Measurements from ENCODE around the gene RPS6KB2. TPM values are rescaled to one million over a fixed set of nuclear protein-coding genes. Genes with fewer than 3 reads are reported as not detected.

Gene RPS6KB2
- total and polyA plus RNA-seq, 9 of the 15 experiments (the other 6 are each of a cell fraction or from before 2014, with no cell fraction given) = 0.42 to 122 (median 82.6) TPM

DNA sequence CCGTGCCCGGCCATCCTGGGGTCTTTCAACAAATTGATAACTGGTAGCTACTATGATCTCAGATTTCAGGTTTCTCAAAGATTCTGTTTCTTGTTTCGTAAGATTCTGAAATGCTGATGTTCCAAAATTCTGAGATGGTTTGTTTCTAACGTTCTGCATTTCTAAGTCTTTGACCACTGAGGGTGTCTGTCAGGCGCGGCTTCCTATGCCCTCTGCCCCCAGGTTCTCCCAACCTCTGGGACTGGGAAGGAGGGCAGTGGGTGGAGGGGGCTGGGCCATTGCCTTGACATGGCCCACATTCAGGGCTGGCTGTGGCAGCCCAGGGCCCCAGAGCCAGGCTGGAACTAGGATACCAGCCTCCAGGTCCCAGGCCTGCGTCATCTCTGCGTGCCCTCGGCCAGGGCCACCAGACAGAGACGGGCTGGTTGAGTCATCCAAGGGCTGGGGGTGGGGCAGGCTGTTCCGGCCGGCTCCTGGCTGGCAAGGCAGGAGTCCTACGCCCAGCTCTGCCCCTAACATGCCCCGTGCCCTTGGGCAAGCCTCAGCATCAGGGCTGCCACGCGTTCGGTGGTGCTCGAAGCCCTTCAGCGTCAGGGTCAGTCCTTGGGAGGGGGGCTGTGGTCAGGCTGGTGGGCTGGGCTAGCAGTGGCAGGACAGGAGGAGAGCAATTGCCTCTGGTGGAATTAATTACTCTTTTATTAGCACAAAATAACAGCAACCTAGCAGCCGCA, 35.6 kb downstream of the RPS6KB2 start (continued):
- TF ChIP-seq, protein P1, sequence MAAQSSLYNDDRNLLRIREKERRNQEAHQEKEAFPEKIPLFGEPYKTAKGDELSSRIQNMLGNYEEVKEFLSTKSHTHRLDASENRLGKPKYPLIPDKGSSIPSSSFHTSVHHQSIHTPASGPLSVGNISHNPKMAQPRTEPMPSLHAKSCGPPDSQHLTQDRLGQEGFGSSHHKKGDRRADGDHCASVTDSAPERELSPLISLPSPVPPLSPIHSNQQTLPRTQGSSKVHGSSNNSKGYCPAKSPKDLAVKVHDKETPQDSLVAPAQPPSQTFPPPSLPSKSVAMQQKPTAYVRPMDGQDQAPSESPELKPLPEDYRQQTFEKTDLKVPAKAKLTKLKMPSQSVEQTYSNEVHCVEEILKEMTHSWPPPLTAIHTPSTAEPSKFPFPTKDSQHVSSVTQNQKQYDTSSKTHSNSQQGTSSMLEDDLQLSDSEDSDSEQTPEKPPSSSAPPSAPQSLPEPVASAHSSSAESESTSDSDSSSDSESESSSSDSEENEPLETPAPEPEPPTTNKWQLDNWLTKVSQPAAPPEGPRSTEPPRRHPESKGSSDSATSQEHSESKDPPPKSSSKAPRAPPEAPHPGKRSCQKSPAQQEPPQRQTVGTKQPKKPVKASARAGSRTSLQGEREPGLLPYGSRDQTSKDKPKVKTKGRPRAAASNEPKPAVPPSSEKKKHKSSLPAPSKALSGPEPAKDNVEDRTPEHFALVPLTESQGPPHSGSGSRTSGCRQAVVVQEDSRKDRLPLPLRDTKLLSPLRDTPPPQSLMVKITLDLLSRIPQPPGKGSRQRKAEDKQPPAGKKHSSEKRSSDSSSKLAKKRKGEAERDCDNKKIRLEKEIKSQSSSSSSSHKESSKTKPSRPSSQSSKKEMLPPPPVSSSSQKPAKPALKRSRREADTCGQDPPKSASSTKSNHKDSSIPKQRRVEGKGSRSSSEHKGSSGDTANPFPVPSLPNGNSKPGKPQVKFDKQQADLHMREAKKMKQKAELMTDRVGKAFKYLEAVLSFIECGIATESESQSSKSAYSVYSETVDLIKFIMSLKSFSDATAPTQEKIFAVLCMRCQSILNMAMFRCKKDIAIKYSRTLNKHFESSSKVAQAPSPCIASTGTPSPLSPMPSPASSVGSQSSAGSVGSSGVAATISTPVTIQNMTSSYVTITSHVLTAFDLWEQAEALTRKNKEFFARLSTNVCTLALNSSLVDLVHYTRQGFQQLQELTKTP (IDR thresholded peaks at IDR 0.05; ENCODE audit: low read depth in 1 of 2, partially characterized antibody in 2 of 2) = no peak
- TF ChIP-seq KLF6 (CRISPR knock-in tag; IDR thresholded peaks at IDR 0.05; ENCODE audit: borderline replicate concordance) = 0 out of 2 replicates have a peak, but pooled peaks have one; percentile 29
- TF ChIP-seq IFI16 (CRISPR knock-in tag; IDR thresholded peaks at IDR 0.05) = no peak
- TF ChIP-seq HDAC1 (IDR thresholded peaks at IDR 0.05) = no peak; a peak in 1 of 4 replicates
- no peak for TF ChIP-seq ZNF699 (CRISPR knock-in tag; IDR thresholded peaks at IDR 0.05; ENCODE audit: insufficient replicate concordance)
- TF ChIP-seq E2F6 (IDR thresholded peaks at IDR 0.05; ENCODE audit: borderline replicate concordance in 1 of 2, extremely low read depth in 1 of 2, insufficient read depth in 1 of 2, insufficient read length in 1 of 2, low read depth in 1 of 2, low read length in 1 of 2, poor library complexity in 1 of 2, severe bottlenecking in 1 of 2) = peak; percentile 14 to 52
- no peak for TF ChIP-seq E2F4 (CRISPR knock-in tag; IDR thresholded peaks at IDR 0.05; ENCODE audit: low read depth)
- TF ChIP-seq NR2C2 (CRISPR knock-in tag; IDR thresholded peaks at IDR 0.05) = 0 out of 2 replicates have a peak, but pooled peaks have one; percentile 4
- TF ChIP-seq NR2C2 (tag; IDR thresholded peaks at IDR 0.05) = no peak
- no peak for TF ChIP-seq CAMTA2 (CRISPR knock-in tag; conservative IDR thresholded peaks at IDR 0.05)
- TF ChIP-seq MAZ (CRISPR knock-in tag; conservative IDR thresholded peaks at IDR 0.05 in 1 of 2, IDR thresholded peaks at IDR 0.05 in 1 of 2) = no peak; a peak in 2 of 4 replicates
- TF ChIP-seq ZNF3 (CRISPR knock-in tag; IDR thresholded peaks at IDR 0.05) = no peak
- no peak for TF ChIP-seq ZNF263 (CRISPR knock-in tag; IDR thresholded peaks at IDR 0.05; ENCODE audit: borderline replicate concordance)
- TF ChIP-seq PTTG1 (tag; IDR thresholded peaks at IDR 0.05; ENCODE audit: low read depth) = no peak
- TF ChIP-seq EZH2 (IDR thresholded peaks at IDR 0.05; ENCODE audit: borderline replicate concordance, low read depth, low read length) = no peak
- TF ChIP-seq PHF21A (IDR thresholded peaks at IDR 0.05; ENCODE audit: borderline replicate concordance, low read depth) = no peak
- no peak for TF ChIP-seq ZNF507 (tag; conservative IDR thresholded peaks at IDR 0.05)
- TF ChIP-seq MIER1 (IDR thresholded peaks at IDR 0.05; ENCODE audit: low read depth) = no peak
- peak; percentile 59 for TF ChIP-seq DMBX1 (CRISPR knock-in tag; IDR thresholded peaks at IDR 0.05; ENCODE audit: borderline replicate concordance)
- no peak for TF ChIP-seq KDM4B (IDR thresholded peaks at IDR 0.05; ENCODE audit: borderline replicate concordance in 2 of 2, low read depth in 1 of 2)

All from K562 (cell line).